Activated CD4-positive, alpha-beta memory T cell treated with anti-CD3 and anti-CD28 coated beads, Interleukin-2, amount 10 ng/mL, durations not matched to agents 7 days and 5 days (primary cell): ENCODE results near the gene SLC25A51. TPM values are rescaled to one million over a fixed set of nuclear protein-coding genes. Genes with fewer than 3 reads are reported as not detected.
"Not testable (repeated sequence)": the region's sequence is repeated elsewhere in the genome, so short reads cannot be mapped to it uniquely, and the experiment has no call there.

Source experiments
- CTCF ChIA-PET: fragments of 350-600 bp; sonication (Branson Sonifier 250); formaldehyde crosslinking; loops from one replicate; lab custom pipeline; 2021; ENCODE audit warnings: antibody characterized with exemption, inconsistent platforms; lab: Charles Lee
- POLR2A ChIA-PET: fragments of 350-600 bp; sonication (Branson Sonifier 250); formaldehyde crosslinking; loops from one replicate; lab custom pipeline; 2021; ENCODE audit warnings: antibody characterized with exemption; lab: Charles Lee
- DNase-seq: peaks from one replicate; pipeline ENCODE4 v3.0.0-alpha.2; 2020
- H3K27ac Mint-ChIP-seq: one replicate; pipeline ENCODE4 v1.8.0; 2021; ENCODE audit warnings: mild to moderate bottlenecking, mixed read lengths
- H3K27me3 Mint-ChIP-seq: one replicate; pipeline ENCODE4 v1.8.0; 2021; ENCODE audit warnings: mixed read lengths
- H3K36me3 Mint-ChIP-seq: one replicate; pipeline ENCODE4 v1.8.0; 2021; ENCODE audit warnings: low read depth, mixed read lengths
- H3K4me1 Mint-ChIP-seq: one replicate; pipeline ENCODE4 v1.8.0; 2021; ENCODE audit warnings: mixed read lengths
- H3K4me3 Mint-ChIP-seq: one replicate; pipeline ENCODE4 v1.8.0; 2021; ENCODE audit warnings: mild to moderate bottlenecking, mixed read lengths
- H3K9me3 Mint-ChIP-seq: one replicate; pipeline ENCODE4 v1.8.0; 2021; ENCODE audit warnings: mixed read lengths
- total RNA-seq, 2 experiments: library from RNA; stranded (reverse); gene quantifications; one replicate each; pipeline ENCODE4 v1.2.3, GENCODE V29; 2021

The SLC25A51 gene
- total RNA-seq, 2 experiments from 2014 or later = 28.4 to 29.3 TPM

DNA sequence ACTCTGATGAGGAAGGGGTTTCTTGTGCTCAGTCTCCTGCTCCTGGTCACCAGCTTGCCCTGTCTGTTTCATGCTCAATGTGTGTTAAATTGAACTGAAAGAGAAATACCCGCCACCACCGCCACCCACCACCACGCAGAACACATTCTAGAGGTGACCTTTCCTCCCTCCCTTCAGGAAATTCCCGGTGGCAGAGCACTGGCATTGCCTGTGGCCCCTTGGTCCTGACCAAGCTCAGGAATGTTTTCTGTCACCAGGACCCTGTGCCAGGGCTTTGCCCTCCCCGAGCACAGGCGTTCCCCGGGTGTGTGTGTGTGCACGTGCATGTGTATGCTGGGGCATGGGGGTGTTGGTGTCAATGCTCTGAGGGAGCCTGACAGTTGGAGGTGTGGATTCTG, 10.2 kb upstream of the SLC25A51 start:
- peaks cover 5% of the 10 kb centered on the region for H3K4me1 Mint-ChIP-seq
- no peak overlapping the region for H3K27ac Mint-ChIP-seq
- DNase-seq = no peak
- POLR2A ChIA-PET = interaction anchor here (1.6 kb wide), 1 partner anchor 11 kb away, joined by 6 read pairs; the partner anchor contains the start of gene SLC25A51
- no peaks in the 10 kb centered on the region for H3K36me3 Mint-ChIP-seq
- no peak overlapping the region for H3K4me3 Mint-ChIP-seq
- no peaks in the 10 kb centered on the region for H3K27me3 Mint-ChIP-seq
- CTCF ChIA-PET = interaction anchor here (0.6 to 4.8 kb wide), 35 partner anchors 9 to 519 kb away, joined by 3 to 44 read pairs (median 4); partner anchors contain the start of gene SHB
- H3K9me3 Mint-ChIP-seq = no peaks in the 10 kb centered on the region

DNA sequence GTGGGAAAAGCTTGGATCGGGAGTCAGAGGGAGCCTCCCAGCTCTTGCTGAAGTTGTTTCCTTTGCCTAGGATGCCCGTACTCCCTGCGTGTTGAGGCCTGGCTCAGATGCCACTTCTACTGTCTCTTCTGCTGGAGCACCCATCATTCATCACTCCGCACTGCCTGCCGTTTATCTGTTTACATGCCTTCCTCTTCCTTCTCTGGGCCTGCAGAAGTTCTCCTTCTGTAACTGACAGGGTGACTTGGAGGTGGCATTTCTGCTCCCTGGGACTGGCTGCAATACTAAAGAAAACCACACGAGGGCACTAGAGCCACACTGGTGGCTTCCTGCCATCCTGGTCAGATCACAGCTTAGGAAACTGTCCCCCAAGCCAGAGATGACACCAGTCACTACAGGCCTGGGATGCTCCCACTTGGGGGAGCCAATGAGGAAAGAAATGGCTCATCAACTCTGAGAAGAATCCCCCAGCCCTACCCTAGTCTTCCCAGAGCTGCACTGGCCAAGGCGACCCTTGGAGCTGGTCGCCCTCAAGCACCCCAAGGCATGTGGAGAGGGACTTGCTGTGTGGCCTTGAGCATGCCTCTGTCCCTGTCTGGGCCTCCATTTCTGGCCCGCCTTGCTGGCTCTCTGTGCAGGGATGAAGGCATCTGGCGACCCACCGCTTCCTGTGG, 9.7 kb upstream of the SLC25A51 start:
- Mint-ChIP-seq H3K36me3 (no peaks in the 10 kb centered on the region), H3K4me1 (peaks cover 7% of the 10 kb centered on the region), H3K9me3 (no peaks in the 10 kb centered on the region), H3K4me3 (no peak overlapping the region), H3K27me3 (no peaks in the 10 kb centered on the region), H3K27ac (no peak overlapping the region)
- peak; percentile 83 for DNase-seq
- ChIA-PET POLR2A (interaction anchor here (1.3 to 1.6 kb wide), 2 partner anchors 10 to 147 kb away, joined by 3 to 6 read pairs; partner anchors contain the start of gene SLC25A51), CTCF (interaction anchor here (0.6 to 4.8 kb wide), 37 partner anchors 9 to 587 kb away, joined by 3 to 44 read pairs (median 3); partner anchors contain the start of gene SHB)

DNA sequence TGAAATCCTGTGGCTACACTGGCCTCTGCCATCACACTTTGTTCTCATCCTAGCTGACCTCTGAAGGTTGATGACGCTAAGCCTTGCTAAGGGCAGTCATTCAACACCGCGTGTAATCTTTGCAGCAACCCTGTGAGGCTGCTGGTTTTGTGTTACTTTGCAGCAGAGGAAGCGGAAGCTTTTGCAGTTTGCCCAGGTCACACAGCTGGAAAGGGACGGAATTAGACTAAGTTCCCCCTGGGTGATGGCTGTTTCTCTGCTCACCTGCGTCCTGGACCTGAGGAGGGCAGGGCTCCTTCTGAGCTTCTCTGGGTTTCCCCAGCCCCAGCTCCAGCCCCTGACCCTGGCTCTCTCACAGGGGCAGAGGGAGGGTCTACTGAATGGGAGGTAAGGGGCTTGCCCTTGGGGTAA, 7.3 kb upstream of the SLC25A51 start:
- no peak overlapping the region for H3K27ac Mint-ChIP-seq
- ChIA-PET POLR2A (interaction anchor here (0.9 kb wide), 1 partner anchor 158 kb away, joined by 3 read pairs; the partner anchor contains the start of gene SHB), CTCF (interaction anchor here (0.8 to 4.8 kb wide), 6 partner anchors 9 to 352 kb away, joined by 3 to 44 read pairs (median 9); no protein-coding TSS in a partner anchor)
- H3K9me3 Mint-ChIP-seq = no peaks in the 10 kb centered on the region
- peaks cover 5% of the 10 kb centered on the region for H3K4me1 Mint-ChIP-seq
- no peaks in the 10 kb centered on the region for H3K36me3 Mint-ChIP-seq
- H3K4me3 Mint-ChIP-seq = no peak overlapping the region
- no peak for DNase-seq
- H3K27me3 Mint-ChIP-seq = peaks cover under 1% of the 10 kb centered on the region

DNA sequence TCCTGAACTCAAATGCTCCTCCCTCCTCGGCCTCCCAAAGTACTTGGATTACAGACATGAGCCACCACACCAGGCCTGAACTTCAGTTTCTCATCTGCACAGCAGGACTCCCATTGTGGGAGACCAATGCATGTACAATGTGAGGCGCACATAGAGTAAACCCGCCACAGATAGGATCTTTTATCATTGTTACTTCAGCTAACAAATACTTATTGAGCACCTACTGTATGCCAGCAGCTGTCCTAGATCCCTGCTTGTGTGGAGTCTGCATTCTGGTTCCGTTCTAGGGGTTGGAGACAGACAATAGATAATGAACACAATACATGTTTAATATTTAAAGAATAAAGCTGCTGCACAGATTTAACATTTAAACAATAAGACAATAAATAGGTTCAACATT, 6.3 kb upstream of the SLC25A51 start:
- no peaks in the 10 kb centered on the region for H3K9me3 Mint-ChIP-seq
- no peak for DNase-seq
- H3K27ac Mint-ChIP-seq = no peak overlapping the region
- ChIA-PET POLR2A (no interaction called here), CTCF (interaction anchor here (2.2 kb wide), 1 partner anchor 177 kb away, joined by 14 read pairs; no protein-coding TSS in a partner anchor)
- no peak overlapping the region for H3K4me3 Mint-ChIP-seq
- H3K36me3 Mint-ChIP-seq = no peaks in the 10 kb centered on the region
- H3K27me3 Mint-ChIP-seq = peaks cover 5% of the 10 kb centered on the region
- peaks cover 9% of the 10 kb centered on the region for H3K4me1 Mint-ChIP-seq

DNA sequence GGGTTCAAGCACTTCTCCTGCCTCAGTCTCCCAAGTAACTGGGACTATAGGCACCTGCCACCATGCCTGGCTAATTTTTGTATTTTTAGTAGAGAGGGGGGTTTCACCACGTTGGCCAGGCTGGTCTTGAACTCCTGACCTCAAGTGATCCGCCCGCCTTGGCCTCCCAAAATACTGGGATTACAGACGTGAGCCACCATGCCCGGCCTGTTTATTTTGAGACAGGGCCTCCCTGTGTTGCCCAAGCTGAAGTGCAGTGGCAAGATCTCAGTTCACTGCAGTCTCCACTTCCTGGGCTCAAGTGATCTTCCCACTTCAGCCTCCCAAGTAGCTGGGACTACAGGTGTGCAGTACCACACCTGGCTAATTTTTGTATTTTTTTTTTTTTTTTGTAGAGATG, 5.9 kb upstream of the SLC25A51 start:
- H3K4me3 Mint-ChIP-seq, H3K9me3 Mint-ChIP-seq, H3K27ac Mint-ChIP-seq, H3K36me3 Mint-ChIP-seq, CTCF ChIA-PET, POLR2A ChIA-PET, DNase-seq, H3K27me3 Mint-ChIP-seq: not testable (repeated sequence)
- peaks cover 13% of the 10 kb centered on the region for H3K4me1 Mint-ChIP-seq

DNA sequence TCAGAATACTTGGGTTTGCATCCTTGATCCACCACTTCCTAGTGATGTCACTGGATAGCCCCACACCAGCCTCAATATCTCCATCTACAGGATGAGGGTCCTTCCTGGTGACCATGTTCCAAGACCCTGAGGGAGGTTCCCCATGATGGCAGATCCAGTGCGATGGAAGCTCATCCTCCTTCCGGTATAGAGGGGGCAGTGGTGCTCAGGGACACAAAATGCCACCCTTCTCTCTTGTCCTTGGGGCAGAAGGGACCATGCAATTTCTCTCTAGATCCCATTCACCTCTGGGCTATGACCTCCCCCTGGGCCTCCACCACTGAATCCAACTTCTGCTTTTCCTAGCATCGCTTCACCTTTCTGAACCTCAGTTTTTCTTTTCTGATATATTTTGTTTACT, 5.4 kb upstream of the SLC25A51 start:
- ChIA-PET CTCF (no interaction called here), POLR2A (no interaction called here)
- no peak overlapping the region for H3K4me3 Mint-ChIP-seq

DNA sequence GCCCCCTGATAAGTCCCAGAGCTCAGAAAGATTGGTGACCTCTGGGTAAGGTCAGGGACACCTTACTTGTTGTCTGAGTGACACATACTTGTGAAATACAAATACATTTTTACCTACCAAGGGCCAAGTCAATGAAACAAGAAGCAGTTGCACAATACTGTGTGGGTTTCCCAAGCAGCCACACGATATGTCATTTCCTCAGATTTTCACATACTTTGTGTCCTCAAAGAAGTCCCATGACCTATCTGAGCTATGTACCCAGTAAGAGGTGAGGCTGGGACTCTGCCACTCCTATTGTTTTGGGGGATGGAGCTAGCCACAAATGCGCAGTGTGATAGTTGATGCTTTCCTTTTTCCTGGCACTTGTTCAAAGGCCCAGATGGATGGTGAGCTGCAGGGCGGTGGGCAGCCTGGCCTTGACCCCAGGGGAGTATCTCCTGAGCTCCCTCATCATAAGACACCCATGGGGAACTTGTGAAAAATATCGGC, 4.8 kb upstream of the SLC25A51 start:
- Mint-ChIP-seq H3K4me1 (peaks cover 20% of the 10 kb centered on the region), H3K4me3 (no peak overlapping the region), H3K27ac (no peak overlapping the region), H3K27me3 (peaks cover 5% of the 10 kb centered on the region), H3K9me3 (no peaks in the 10 kb centered on the region), H3K36me3 (no peaks in the 10 kb centered on the region)
- ChIA-PET CTCF (no interaction called here), POLR2A (no interaction called here)
- DNase-seq = peak; percentile 15

More for the DNA sequence above, 5.4 kb upstream of the SLC25A51 start:
- no peak overlapping the region for H3K27ac Mint-ChIP-seq
- H3K27me3 Mint-ChIP-seq = peaks cover 5% of the 10 kb centered on the region
- no peaks in the 10 kb centered on the region for H3K9me3 Mint-ChIP-seq
- H3K4me1 Mint-ChIP-seq = peaks cover 18% of the 10 kb centered on the region
- DNase-seq = no peak
- no peaks in the 10 kb centered on the region for H3K36me3 Mint-ChIP-seq

DNA sequence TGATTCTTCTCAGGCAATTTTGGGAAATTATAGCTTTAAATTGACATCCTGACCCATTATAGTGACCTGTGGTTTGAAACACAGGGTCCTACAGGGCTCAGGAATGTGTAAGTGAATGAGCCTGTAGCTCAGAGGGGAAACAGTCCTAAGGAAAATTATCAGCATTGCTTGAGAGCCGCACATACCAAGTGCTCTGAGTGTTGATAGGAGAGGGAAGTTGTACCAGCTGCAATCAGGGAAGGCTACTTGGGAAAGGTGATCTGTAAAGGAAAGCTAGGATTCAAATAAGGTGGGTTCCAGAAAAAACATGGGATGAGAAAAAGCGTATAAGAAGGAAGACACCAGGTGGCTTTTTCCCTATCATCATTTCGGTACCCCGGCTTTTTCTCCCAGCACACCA, 4.4 kb upstream of the SLC25A51 start:
- Mint-ChIP-seq H3K27me3 (peaks cover 5% of the 10 kb centered on the region), H3K27ac (no peak overlapping the region), H3K36me3 (no peaks in the 10 kb centered on the region), H3K9me3 (no peaks in the 10 kb centered on the region), H3K4me3 (no peak overlapping the region), H3K4me1 (peaks cover 17% of the 10 kb centered on the region)
- DNase-seq = no peak
- POLR2A ChIA-PET = no interaction called here
- CTCF ChIA-PET = no interaction called here

DNA sequence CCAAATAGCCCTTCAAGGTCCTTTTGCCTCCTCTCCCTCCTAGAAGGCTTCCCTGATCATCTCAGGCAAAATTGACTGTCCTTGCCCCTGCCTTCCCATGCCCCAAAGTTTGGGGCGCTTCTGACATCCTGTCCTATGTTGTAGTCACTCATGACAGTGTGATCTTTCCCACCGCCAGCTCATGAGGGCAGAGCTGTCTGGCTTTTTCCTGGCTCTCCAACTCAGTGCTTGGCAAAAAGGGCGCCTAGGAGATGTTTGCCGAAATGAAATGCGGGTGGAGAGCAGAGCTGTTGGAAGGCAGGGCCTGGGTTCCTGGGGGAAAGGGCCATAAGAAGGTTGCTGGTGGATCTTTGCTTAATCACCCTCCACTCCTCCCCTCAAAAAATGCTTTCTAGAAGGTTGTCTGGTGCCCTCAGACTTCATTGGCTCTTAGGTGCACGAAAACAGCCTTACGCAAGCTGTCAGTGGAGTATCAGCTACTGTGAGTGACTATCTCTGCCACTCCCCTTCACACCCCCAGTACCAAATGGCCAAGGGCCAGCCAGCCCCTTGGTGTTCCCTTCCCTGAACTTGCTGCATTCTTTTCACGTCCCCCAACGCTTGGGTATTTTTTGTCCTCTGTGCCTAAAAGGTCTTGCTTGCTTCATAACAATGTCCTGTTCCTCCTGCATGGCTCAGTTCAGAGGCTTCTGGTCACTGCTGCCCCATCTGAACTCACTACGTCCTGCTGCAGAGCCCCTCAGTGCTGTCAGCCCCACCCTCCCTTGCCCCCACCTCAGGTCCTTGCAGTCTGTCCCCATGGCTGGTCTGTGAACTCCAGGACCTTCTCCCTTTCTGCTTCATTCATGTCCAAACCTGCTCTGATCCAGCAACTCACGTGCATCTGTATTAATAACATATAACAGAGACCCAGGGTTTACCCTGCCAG, 2.6 kb upstream of the SLC25A51 start:
- CTCF ChIA-PET = no interaction called here
- Mint-ChIP-seq H3K27ac (no peak overlapping the region), H3K36me3 (no peaks in the 10 kb centered on the region), H3K4me1 (peaks cover 32% of the 10 kb centered on the region), H3K4me3 (no peak overlapping the region), H3K9me3 (no peaks in the 10 kb centered on the region), H3K27me3 (peaks cover 5% of the 10 kb centered on the region)
- DNase-seq = peak; percentile 15
- POLR2A ChIA-PET = interaction anchor here (0.6 kb wide), 1 partner anchor 1334 kb away, joined by 3 read pairs; the partner anchor contains the start of gene MELK

DNA sequence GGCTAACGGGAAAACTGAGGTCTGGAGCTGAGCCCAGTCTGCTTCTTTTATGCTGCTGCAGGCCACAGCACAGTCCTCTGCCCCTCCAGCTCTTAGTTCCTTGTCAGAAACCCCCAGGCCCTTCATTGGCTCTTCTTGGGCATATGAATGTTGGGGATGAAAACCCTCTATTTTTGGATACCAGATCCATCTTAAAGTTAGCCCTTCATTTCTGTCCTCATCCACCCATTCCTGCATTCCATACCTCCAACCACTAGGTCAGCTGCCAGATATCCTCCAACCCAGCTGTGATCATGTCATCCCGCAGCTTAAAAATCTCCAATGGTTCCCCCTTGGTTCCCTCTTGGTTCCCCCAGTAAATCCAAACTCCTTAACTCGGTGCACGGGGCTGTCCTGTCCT, 1.8 kb upstream of the SLC25A51 start:
- peaks cover under 1% of the 10 kb centered on the region for H3K36me3 Mint-ChIP-seq
- H3K27me3 Mint-ChIP-seq = peaks cover 5% of the 10 kb centered on the region
- H3K4me3 Mint-ChIP-seq = no peak overlapping the region
- CTCF ChIA-PET = interaction anchor here (1.3 kb wide), 1 partner anchor 8 kb away, joined by 8 read pairs; no protein-coding TSS in a partner anchor
- H3K27ac Mint-ChIP-seq = no peak overlapping the region
- POLR2A ChIA-PET = no interaction called here
- peak; percentile 9 for DNase-seq
- H3K9me3 Mint-ChIP-seq = no peaks in the 10 kb centered on the region
- peaks cover 34% of the 10 kb centered on the region for H3K4me1 Mint-ChIP-seq

DNA sequence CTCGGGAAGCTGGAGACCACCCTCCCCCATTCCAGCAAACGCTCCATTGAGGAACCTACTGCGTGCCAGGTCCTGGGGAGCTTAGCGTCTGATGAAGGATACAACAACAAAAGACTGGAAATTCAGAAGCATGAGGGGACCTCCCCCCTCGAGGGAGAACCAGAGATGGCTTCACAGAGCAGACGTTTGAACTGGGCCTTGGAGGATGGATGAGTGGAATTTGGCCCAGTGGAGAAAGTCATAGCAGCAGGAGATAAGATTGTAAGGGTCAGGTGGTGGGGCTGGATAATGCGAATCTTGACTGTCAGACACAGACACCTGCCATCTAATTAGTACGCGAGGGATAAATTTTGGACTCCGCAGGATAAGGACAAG, 1.2 kb upstream of the SLC25A51 start:
- peak overlapping the region; percentile 87 for H3K4me3 Mint-ChIP-seq
- CTCF ChIA-PET = interaction anchor here (1.3 kb wide), 1 partner anchor 9 kb away, joined by 8 read pairs; no protein-coding TSS in a partner anchor
- H3K4me1 Mint-ChIP-seq = peaks cover 36% of the 10 kb centered on the region

DNA sequence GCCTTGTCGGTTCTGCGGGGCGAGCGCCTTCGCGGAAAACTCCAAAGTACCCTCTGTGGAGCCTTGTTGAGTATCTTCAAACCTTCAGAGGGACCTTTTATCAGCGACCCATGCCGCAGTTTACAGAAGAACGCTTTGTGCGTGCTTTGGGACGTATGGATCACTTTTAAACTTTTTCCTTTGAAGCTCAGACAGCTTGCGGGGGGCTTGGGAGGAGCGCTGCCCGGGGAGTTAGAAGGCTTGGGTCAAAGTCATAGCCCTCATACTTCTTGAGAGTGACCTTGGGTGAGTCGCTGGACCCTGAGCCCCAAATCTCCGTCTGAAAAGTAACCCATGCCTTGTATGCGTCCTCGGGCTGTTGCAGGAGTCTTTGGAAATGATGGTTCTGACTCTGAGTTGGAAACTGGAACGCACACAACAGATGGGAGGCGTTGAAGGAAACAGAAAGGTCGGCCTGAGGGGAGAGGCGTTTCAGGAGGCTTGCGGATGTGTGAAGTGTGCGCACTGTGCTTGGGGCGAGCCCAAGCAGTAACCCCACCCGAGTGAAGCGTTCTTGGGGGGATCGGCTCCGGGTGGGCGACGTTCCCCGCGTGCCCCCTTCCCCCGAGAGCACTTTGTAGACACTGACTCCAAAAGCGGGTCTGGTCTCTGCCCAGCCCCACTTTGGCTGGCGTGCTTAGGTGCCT, 661 bp upstream of the SLC25A51 start:
- H3K9me3 Mint-ChIP-seq = no peaks in the 10 kb centered on the region
- ChIA-PET CTCF (interaction anchor here (1.3 kb wide), 1 partner anchor 9 kb away, joined by 8 read pairs; no protein-coding TSS in a partner anchor), POLR2A (interaction anchor here (0.7 to 2.5 kb wide), 2 partner anchors 104 to 312 kb away, joined by 5 to 15 read pairs; partner anchors contain the start of genes DCAF10 and TOMM5)
- peaks cover 5% of the 10 kb centered on the region for H3K27me3 Mint-ChIP-seq
- H3K4me1 Mint-ChIP-seq = peaks cover 36% of the 10 kb centered on the region
- peak; percentile 24 for DNase-seq
- H3K4me3 Mint-ChIP-seq = peak overlapping the region; percentile 87
- H3K27ac Mint-ChIP-seq = peak overlapping the region; percentile 87
- H3K36me3 Mint-ChIP-seq = peaks cover 5% of the 10 kb centered on the region

More for the DNA sequence above, 1.2 kb upstream of the SLC25A51 start:
- Mint-ChIP-seq H3K9me3 (no peaks in the 10 kb centered on the region), H3K27me3 (peaks cover 5% of the 10 kb centered on the region), H3K36me3 (peaks cover 3% of the 10 kb centered on the region), H3K27ac (no peak overlapping the region)
- POLR2A ChIA-PET = no interaction called here
- DNase-seq = peak; percentile 16
